ENCODE data around the gene GRIP2.
A peak's percentile ranks its signal among the peaks of the same experiment; 100 is the strongest.

The GRIP2 gene

DNA sequence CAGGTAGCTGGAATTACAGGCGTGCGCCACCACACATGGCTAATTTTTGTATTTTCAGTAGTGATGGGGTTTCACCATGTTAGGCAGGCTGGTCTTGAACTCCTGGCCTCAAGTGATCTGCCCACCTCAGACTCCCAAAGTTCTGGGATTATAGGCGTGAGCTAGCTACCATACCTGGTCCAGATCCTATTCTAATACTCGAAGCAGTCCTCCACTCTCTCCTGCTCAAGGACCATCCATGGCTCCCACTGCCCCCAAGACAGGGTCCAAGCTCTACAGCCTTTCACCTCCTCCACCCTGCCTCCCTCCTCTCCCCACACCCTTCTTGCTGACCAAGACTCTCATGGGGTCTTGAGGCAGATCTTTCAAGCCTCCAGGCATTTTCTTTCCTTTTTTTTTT, 12.6 kb upstream of the GRIP2 start:
- FAIRE-seq (no peak), DNase-seq (ENCODE audit: insufficient read length, low spot score) (no peak)
- TF ChIP-seq SPI1 (IDR thresholded peaks at IDR 0.05; ENCODE audit: low read depth, low read length): no peak
- no peak for TF ChIP-seq POLR2A (IDR thresholded peaks at IDR 0.05; ENCODE audit: low read depth, low read length)
- no peak for TF ChIP-seq TAF1 (IDR thresholded peaks at IDR 0.05; ENCODE audit: low read depth, low read length)
- TF ChIP-seq POU2F2 (IDR thresholded peaks at IDR 0.05; ENCODE audit: low read depth, low read length): no peak
- TF ChIP-seq PAX5 (IDR thresholded peaks at IDR 0.05; ENCODE audit: insufficient read depth, low read length, severe bottlenecking): no peak
- TF ChIP-seq POLR2AphosphoS5 (IDR thresholded peaks at IDR 0.05; ENCODE audit: low read depth, low read length): no peak

- TF ChIP-seq TAF1 (IDR thresholded peaks at IDR 0.05; ENCODE audit: low read depth, low read length): no peak
- TF ChIP-seq PAX5 (IDR thresholded peaks at IDR 0.05; ENCODE audit: insufficient read depth, low read length, severe bottlenecking): no peak
- TF ChIP-seq POLR2AphosphoS5 (IDR thresholded peaks at IDR 0.05; ENCODE audit: low read depth, low read length): no peak
- no peak for TF ChIP-seq SPI1 (IDR thresholded peaks at IDR 0.05; ENCODE audit: low read depth, low read length)
- no peak for TF ChIP-seq POU2F2 (IDR thresholded peaks at IDR 0.05; ENCODE audit: low read depth, low read length)
- TF ChIP-seq POLR2A (IDR thresholded peaks at IDR 0.05; ENCODE audit: low read depth, low read length): no peak
- FAIRE-seq: no peak
- no peak for DNase-seq (ENCODE audit: insufficient read length, low spot score)
Observed at GRCh38 chr3:14552041-14552648, 12.0 kb upstream of the GRIP2 start.

GRCh38 chr3:14550651-14551611, 10.8 kb upstream of the GRIP2 start:
- FAIRE-seq (no peak), DNase-seq (ENCODE audit: insufficient read length, low spot score) (no peak)
- TF ChIP-seq TAF1 (IDR thresholded peaks at IDR 0.05; ENCODE audit: low read depth, low read length): no peak

DNA sequence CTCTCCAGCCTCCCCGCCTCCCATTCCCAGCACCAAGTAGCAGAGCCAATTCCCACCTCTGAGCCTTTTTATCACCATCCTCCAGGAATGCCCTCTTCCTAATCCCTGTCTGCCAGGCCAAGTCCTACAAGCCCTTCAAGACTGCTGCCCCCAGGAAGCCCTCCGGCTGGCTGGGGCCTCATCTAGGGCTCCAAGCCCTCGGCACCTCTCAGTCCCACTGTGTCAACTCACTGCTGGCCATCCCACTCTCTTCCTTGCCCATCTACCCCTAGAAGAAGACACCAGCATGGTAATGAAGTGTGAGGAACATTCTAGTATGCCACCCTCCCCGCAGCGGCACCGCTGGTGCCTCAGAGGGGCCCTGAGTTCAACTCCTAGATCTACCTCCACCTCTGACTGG, 10.0 kb upstream of the GRIP2 start:
- DNase-seq (ENCODE audit: insufficient read length, low spot score): no peak
- TF ChIP-seq POLR2AphosphoS5 (IDR thresholded peaks at IDR 0.05; ENCODE audit: low read depth, low read length) (no peak), PAX5 (IDR thresholded peaks at IDR 0.05; ENCODE audit: insufficient read depth, low read length, severe bottlenecking) (no peak), SPI1 (IDR thresholded peaks at IDR 0.05; ENCODE audit: low read depth, low read length) (no peak), POLR2A (IDR thresholded peaks at IDR 0.05; ENCODE audit: low read depth, low read length) (no peak), POU2F2 (IDR thresholded peaks at IDR 0.05; ENCODE audit: low read depth, low read length) (no peak), TAF1 (IDR thresholded peaks at IDR 0.05; ENCODE audit: low read depth, low read length) (no peak)
- no peak for FAIRE-seq

- FAIRE-seq: no peak
- no peak for DNase-seq (ENCODE audit: insufficient read length, low spot score)
- TF ChIP-seq POU2F2 (IDR thresholded peaks at IDR 0.05; ENCODE audit: low read depth, low read length): no peak
- no peak for TF ChIP-seq TAF1 (IDR thresholded peaks at IDR 0.05; ENCODE audit: low read depth, low read length)
- no peak for TF ChIP-seq POLR2AphosphoS5 (IDR thresholded peaks at IDR 0.05; ENCODE audit: low read depth, low read length)
- no peak for TF ChIP-seq POLR2A (IDR thresholded peaks at IDR 0.05; ENCODE audit: low read depth, low read length)
- TF ChIP-seq SPI1 (IDR thresholded peaks at IDR 0.05; ENCODE audit: low read depth, low read length): no peak
- no peak for TF ChIP-seq PAX5 (IDR thresholded peaks at IDR 0.05; ENCODE audit: insufficient read depth, low read length, severe bottlenecking)
Observed at GRCh38 chr3:14549256-14549919, 9.2 kb upstream of the GRIP2 start.

GRCh38 chr3:14548321-14548729, 8.2 kb upstream of the GRIP2 start:
- DNase-seq (ENCODE audit: insufficient read length, low spot score): peak; percentile 56
- no peak for TF ChIP-seq POU2F2 (IDR thresholded peaks at IDR 0.05; ENCODE audit: low read depth, low read length)
- no peak for TF ChIP-seq POLR2AphosphoS5 (IDR thresholded peaks at IDR 0.05; ENCODE audit: low read depth, low read length)
- no peak for TF ChIP-seq PAX5 (IDR thresholded peaks at IDR 0.05; ENCODE audit: insufficient read depth, low read length, severe bottlenecking)
- no peak for TF ChIP-seq POLR2A (IDR thresholded peaks at IDR 0.05; ENCODE audit: low read depth, low read length)
- no peak for TF ChIP-seq TAF1 (IDR thresholded peaks at IDR 0.05; ENCODE audit: low read depth, low read length)
- no peak for FAIRE-seq

- TF ChIP-seq PAX5 (IDR thresholded peaks at IDR 0.05; ENCODE audit: insufficient read depth, low read length, severe bottlenecking) (no peak), POLR2A (IDR thresholded peaks at IDR 0.05; ENCODE audit: low read depth, low read length) (no peak), POU2F2 (IDR thresholded peaks at IDR 0.05; ENCODE audit: low read depth, low read length) (no peak), TAF1 (IDR thresholded peaks at IDR 0.05; ENCODE audit: low read depth, low read length) (no peak), SPI1 (IDR thresholded peaks at IDR 0.05; ENCODE audit: low read depth, low read length) (no peak), POLR2AphosphoS5 (IDR thresholded peaks at IDR 0.05; ENCODE audit: low read depth, low read length) (no peak)
- DNase-seq (ENCODE audit: insufficient read length, low spot score) (no peak), FAIRE-seq (no peak)
Observed at GRCh38 chr3:14547693-14548092, 7.6 kb upstream of the GRIP2 start.

DNA sequence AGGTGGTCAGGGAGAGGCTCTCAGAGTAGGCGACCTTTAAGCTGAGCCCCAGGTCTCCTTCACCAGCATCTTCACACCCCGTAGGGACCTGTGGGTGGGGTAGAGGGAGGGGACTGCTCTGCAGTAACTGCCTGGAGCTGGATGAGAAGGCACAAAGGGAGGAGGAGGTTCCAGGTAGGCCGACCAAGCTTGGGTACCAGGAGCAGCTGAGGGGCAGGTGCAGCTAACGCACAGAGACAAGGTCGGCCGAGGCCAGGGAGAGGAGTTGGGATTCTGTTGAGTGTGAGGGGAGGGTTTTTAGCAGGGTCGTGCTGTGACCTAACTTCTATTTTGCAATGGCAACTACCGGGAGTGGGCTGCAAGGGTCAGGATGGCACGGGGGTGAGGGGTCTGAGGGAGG, 5.9 kb upstream of the GRIP2 start:
- no peak for FAIRE-seq
- TF ChIP-seq PAX5 (IDR thresholded peaks at IDR 0.05; ENCODE audit: insufficient read depth, low read length, severe bottlenecking) (no peak), SPI1 (IDR thresholded peaks at IDR 0.05; ENCODE audit: low read depth, low read length) (no peak), POLR2A (IDR thresholded peaks at IDR 0.05; ENCODE audit: low read depth, low read length) (no peak), POU2F2 (IDR thresholded peaks at IDR 0.05; ENCODE audit: low read depth, low read length) (no peak), POLR2AphosphoS5 (IDR thresholded peaks at IDR 0.05; ENCODE audit: low read depth, low read length) (no peak), TAF1 (IDR thresholded peaks at IDR 0.05; ENCODE audit: low read depth, low read length) (no peak)
- no peak for DNase-seq (ENCODE audit: insufficient read length, low spot score)

DNA sequence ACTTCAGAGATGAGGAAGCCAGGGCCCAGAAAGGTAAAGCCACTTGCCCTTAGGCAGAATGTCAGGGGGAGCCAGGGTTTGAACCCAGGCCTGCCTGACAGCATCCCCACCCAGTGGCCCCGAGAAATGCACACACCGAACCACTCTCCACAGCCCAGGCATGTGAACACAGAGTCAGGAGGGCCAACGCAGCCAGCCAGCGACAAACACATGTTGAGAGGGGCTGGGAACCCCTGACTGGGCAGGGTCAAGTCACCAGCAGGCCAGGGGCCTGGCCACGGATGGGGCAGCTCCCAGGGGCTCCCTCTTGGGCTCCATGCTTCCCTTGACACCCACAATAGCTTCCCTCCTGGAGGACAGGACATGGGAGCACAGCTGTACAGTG, 5.1 kb upstream of the GRIP2 start:
- TF ChIP-seq SPI1 (IDR thresholded peaks at IDR 0.05; ENCODE audit: low read depth, low read length) (no peak), POLR2AphosphoS5 (IDR thresholded peaks at IDR 0.05; ENCODE audit: low read depth, low read length) (no peak)
- FAIRE-seq (no peak), DNase-seq (ENCODE audit: insufficient read length, low spot score) (no peak)
